HG02938 (cell line): ENCODE results near the gene ZNF175.
"Not testable (repeated sequence)": the region's sequence is repeated elsewhere in the genome, so short reads cannot be mapped to it uniquely, and the experiment has no call there.

Experiments
- ATAC-seq: cut with Tn5 transposase; IDR thresholded peaks from one replicate; pipeline ENCODE4 v1.9.1; 2021; ENCODE audit warnings: mild to moderate bottlenecking, moderate library complexity; ENCODE audit not compliant: unreplicated experiment

The ZNF175 gene

DNA sequence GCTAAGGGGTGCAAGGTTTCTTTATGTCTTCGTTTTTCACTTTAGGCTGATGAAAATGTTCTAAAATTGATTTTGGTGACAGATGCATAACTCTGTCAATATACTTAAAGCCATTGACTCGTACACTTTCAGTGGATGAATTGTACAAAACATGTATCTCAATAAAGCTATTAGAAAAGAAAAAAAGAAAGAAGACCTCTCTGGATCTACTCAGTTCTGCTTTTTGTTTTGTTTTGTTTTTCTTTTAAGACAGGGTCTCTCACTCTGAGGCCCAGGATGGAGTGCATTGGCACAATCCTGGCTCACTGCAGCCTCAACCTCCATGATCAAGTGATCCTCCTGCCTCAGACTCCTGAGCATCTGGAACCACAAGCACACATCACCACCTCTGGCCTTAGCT lies 55.6 kb downstream of the ZNF175 start:
- no peak for ATAC-seq

DNA sequence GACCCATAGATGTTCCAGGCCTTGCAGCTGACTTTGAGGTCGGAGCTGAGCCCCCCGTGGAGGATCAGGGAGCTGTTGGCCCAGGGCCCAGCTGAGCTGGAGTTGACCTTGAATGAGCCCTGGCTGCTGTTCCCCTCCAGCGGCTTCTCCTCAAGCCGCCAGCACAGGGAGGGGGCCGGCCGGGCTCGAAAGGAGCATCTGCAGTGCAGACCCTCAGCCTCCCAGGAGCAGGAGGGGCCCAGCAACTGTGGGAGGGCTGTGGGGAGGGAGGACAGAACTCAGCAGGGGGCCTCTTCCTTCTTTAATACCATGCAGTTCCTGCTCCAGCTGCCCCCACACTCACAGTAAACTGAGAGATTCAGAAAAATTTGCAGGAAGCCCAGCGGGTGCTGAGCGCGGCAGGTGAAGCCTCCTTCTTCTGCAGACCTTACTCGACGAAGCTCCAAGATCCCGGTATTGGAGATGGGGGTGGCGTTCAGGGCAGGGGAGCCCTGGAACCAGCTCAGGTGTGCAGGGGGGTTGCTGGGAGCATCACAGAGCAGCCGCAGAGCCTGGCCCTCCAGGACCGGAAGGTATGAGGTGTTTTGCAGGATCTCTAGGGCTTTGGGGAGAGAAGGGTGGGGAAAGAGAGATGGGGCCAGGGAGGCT lies 56.5 kb downstream of the ZNF175 start:
- no peak for ATAC-seq

DNA sequence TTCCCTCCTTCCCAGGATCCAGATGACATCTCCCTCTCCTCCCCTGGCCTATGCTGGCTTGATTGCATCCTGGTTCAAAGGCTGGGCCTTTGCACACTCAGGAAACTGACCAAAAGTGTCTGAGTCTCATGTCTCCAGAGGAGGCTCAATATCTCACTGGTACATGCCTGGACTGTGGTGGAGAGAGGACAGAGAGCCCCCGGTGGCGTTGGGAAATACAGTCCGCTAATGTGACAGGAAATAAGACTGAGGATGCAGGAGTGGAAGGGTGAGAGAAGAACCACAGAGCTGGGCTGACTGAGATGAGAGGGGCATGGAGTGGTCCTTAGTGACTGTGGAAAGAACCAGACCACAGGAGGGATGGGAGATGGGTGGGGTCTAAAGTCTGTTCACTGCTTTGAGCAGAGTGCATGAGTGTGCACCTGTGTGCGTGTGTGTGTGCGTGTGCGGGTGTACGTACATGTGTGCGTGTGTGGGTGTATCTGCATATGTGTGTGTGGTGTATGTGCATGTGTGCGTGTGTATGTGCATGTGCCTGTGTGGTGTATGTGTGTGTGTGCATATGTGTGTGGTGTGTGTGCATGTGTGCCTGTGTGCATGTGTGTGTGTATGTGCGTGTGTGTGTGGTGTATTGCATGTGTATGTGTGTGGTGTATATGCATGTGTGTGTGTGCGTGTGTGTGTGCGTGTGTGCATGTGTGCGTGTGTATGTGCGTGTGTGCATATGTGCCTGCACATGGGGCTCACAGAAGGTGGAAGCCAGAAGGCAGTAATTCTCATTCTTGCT lies 57.3 kb downstream of the ZNF175 start:
- ATAC-seq: no peak

DNA sequence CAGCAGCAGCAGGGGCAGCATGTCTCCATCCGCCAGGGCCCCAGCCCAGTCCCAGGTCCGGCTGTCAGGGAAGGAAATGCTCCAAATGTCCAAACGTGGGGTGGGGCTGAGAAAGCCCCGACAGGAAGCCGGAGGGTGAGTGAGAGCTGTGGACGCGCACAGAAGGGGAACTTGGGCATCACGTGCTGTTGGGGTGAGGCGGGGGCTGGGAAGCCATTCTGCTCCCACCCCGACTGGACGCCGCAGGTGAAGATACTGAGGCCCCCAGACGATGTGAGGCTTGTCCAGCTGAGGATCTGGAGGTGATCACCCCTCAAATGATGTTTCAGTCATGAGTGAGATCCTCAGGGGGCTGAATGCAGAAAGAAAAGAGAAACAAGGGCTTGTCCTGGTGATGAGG lies 59.2 kb downstream of the ZNF175 start, which contains the start of gene SIGLEC5:
TSS of gene SIGLEC5 (minus strand) at position 87 of the 400 bp plus-strand sequence. CDS start at position 21, 66 bp downstream.
- not testable (repeated sequence) for ATAC-seq

DNA sequence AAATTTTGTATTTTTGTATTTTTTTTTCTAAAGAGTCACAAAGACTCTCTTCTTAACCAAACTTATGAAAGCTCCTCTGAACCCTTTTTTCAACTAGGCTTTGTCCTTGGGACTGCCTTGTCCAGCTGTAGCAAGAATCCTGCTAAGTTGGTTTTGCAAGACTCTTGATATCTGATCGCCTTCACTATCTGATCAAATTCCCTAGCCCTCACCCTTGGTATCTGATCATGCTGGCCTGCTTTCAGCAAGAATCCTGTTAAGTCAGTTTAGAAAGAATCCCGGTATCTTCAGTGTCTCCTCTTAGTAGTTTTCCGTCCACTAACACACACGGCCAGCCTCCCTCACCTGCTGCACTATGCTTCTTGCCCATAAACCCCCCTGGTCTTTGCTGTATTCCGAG lies 61.0 kb downstream of the ZNF175 start:
- ATAC-seq: no peak

DNA sequence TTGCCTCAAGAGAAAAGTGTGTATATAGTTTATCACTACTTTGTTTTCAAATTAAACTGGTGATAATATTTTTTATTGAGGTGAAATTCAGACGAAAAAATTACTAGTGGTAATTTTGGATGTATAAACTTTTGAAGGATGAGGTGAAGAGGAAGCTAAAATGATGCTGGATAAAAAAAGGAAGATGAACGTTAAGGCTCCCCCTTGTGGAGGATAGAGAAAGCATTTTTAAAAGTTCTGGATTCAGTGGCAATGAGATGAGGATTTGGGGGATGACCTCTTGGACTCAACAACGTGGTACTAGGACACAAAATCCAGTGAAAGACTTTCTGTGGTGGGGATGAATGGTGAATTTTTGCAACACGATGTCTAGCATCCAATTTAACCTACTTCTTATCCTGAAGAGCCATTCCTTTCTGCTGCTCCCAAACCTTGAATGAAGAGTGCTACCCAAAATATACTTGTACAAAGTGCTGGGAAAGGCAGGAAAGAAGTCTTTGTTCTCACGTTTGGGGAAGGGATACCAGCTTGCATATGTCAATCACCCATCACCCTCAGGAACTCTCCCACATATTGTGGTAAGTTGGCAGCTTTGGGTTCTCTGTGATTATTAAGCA lies 66.4 kb downstream of the ZNF175 start:
- no peak for ATAC-seq

DNA sequence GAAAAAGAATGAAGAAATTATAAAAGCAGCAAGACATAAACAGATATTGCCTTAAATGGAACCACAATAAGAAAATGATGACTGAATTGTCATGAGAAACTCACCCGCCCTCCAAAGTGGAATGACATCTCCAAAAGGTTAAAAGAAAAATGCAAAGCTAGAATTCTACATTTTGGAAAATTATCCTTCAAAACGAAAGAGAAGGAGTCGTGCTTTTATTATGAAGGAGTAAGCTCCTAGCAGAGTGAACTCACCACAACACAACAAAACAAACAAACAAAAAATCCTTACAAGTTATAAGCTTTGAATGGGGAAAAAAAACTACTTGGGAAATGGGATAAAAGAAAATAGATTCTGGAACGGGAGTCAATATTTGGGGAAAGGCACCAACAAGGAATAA lies 68.8 kb downstream of the ZNF175 start:
- ATAC-seq: no peak

DNA sequence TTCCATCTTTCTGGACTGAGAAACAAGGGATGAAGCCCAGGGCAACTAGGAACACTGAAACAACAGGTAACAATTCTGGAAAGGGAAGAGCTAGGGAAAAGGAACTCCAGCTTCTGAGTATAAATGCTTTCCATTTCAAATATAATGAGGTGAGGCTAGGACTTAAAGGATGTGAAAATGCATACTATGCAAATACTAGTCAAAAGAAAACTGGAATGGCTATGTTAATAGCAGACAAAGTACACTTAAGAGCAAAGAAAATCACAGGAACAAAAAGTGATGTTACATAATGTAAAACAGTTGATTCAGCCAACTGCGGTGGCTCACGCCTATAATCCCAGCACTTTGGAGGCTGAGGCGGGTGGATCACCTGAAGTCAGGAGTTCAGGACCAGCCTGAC lies 69.3 kb downstream of the ZNF175 start:
- ATAC-seq: no peak

DNA sequence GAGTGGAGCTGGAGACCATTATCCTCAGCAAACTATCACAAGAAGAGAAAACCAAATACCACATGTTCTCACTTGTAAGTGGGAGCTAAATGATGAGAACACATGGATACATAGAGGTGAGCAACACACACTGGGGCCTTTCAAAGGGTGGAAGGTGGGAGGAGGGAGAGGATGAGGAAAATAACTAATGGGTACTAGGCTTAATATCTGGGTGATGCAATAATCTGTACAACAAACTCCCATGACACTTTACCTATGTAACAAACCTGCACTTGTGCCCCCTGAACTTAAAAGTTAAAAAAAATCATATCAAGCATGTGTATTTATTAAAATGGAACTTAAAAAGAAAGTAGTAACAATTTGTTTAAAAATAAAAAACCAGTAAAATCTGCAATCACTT lies 70.6 kb downstream of the ZNF175 start:
- ATAC-seq: no peak
